Measurements from ENCODE around the gene POU3F2. TPM values are rescaled to one million over a fixed set of nuclear protein-coding genes. Genes with fewer than 3 reads are reported as not detected.

The POU3F2 gene
- total and polyA plus RNA-seq, 2 of the 13 experiments (the other 11 are each of a cell fraction or from before 2014, with no cell fraction given), result not detected

- CTCF ChIA-PET (ENCODE audit: low intra/inter-chr PET ratio, low total read pairs), result no interaction called here
- POLR2A ChIA-PET, result no interaction called here
- DNase-seq (ENCODE audit: low spot score) (no peak), ATAC-seq (no peak), FAIRE-seq (no peak)
- Histone ChIP-seq H3K36me3 (replicated peaks in 1 of 2; ENCODE audit: control insufficient read depth in 1 of 2, insufficient read depth in 2 of 2, low read length in 2 of 2) (no peaks in the 10 kb centered on the region), H3K9me3 (ENCODE audit: low read length) (no peaks in the 10 kb centered on the region), H3K27ac (ENCODE audit: extremely low read length, insufficient read depth, low read length) (no peak overlapping the region), H3K4me1 (ENCODE audit: insufficient read depth, low read length) (no peaks in the 10 kb centered on the region), H3K9ac (ENCODE audit: insufficient read depth, low read depth, low read length) (no peak overlapping the region), H4K20me1 (ENCODE audit: insufficient read depth, low read length) (no peaks in the 10 kb centered on the region), H2AFZ (ENCODE audit: low read length) (no peak overlapping the region), H3K27me3 (ENCODE audit: control insufficient read depth in 1 of 2, insufficient read depth in 2 of 2, low read length in 2 of 2) (no peaks in the 10 kb centered on the region), H3K4me3 (replicated peaks in 1 of 3; ENCODE audit: insufficient read depth in 1 of 3, low read depth in 2 of 3, low read length in 3 of 3) (no peak overlapping the region), H3K4me2 (ENCODE audit: low read depth, low read length) (no peak overlapping the region), H3K79me2 (ENCODE audit: insufficient read depth, low read length) (no peaks in the 10 kb centered on the region)
- no TSS peak for BruUV-seq (replicated peaks)
- TF ChIP-seq ZZZ3 (CRISPR knock-in tag; IDR thresholded peaks at IDR 0.05; ENCODE audit: borderline replicate concordance), result no peak
- TF ChIP-seq ARNT (IDR thresholded peaks at IDR 0.05), result no peak
- TF ChIP-seq, protein P1, sequence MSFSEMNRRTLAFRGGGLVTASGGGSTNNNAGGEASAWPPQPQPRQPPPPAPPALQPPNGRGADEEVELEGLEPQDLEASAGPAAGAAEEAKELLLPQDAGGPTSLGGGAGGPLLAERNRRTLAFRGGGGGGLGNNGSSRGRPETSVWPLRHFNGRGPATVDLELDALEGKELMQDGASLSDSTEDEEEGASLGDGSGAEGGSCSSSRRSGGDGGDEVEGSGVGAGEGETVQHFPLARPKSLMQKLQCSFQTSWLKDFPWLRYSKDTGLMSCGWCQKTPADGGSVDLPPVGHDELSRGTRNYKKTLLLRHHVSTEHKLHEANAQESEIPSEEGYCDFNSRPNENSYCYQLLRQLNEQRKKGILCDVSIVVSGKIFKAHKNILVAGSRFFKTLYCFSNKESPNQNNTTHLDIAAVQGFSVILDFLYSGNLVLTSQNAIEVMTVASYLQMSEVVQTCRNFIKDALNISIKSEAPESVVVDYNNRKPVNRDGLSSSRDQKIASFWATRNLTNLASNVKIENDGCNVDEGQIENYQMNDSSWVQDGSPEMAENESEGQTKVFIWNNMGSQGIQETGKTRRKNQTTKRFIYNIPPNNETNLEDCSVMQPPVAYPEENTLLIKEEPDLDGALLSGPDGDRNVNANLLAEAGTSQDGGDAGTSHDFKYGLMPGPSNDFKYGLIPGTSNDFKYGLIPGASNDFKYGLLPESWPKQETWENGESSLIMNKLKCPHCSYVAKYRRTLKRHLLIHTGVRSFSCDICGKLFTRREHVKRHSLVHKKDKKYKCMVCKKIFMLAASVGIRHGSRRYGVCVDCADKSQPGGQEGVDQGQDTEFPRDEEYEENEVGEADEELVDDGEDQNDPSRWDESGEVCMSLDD (CRISPR knock-in tag; IDR thresholded peaks at IDR 0.05; ENCODE audit: borderline replicate concordance), result no peak
- TF ChIP-seq ZNF709 (CRISPR knock-in tag; IDR thresholded peaks at IDR 0.05), result no peak
- TF ChIP-seq PLRG1 (conservative IDR thresholded peaks at IDR 0.05), result no peak
- no peak for TF ChIP-seq DZIP1 (CRISPR knock-in tag; IDR thresholded peaks at IDR 0.05)
- no peak for TF ChIP-seq ZNF879 (CRISPR knock-in tag; IDR thresholded peaks at IDR 0.05)
- TF ChIP-seq TSC22D2 (CRISPR knock-in tag; IDR thresholded peaks at IDR 0.05; ENCODE audit: borderline replicate concordance), result no peak
- no peak for TF ChIP-seq ZNF468 (CRISPR knock-in tag; IDR thresholded peaks at IDR 0.05)
- TF ChIP-seq ZNF660 (CRISPR knock-in tag; IDR thresholded peaks at IDR 0.05; ENCODE audit: borderline replicate concordance, low read depth), result no peak
- no peak for TF ChIP-seq ATF7 (IDR thresholded peaks at IDR 0.05)
- TF ChIP-seq ATF7 (CRISPR knock-in tag; IDR thresholded peaks at IDR 0.05), result no peak
- no peak for TF ChIP-seq ZSCAN21 (CRISPR knock-in tag; IDR thresholded peaks at IDR 0.05; ENCODE audit: borderline replicate concordance)
- no peak for TF ChIP-seq TCF7L2 (IDR thresholded peaks at IDR 0.05; ENCODE audit: low read depth, low read length)
- no peak for TF ChIP-seq KLF13 (CRISPR knock-in tag; IDR thresholded peaks at IDR 0.05)
- in situ Hi-C loops (cut with HindIII; ENCODE audit: extremely low pct_ligation_motif_present, low pct_unique_long_range_greater_than_20kb) (no loop called here), intact Hi-C loops (cut with micrococcal nuclease; ENCODE audit: unreplicated experiment) (no loop called here)
- WGBS (ENCODE audit: low lambda C conversion rate), result 48% methylated on average over 4 of the region's 4 CpGs
Measured at GRCh38 chr6:98794307-98794842, 40.0 kb upstream of the POU3F2 start.
